K562 (cell line): Measurements from ENCODE around the gene OR12D3.

Experiments
- CBFB ChIP-seq: sonication (generic); formaldehyde crosslinking; IDR thresholded peaks from 2 replicates; pipeline ENCODE4 v1.4.0; 2020; ENCODE audit warnings: mild to moderate bottlenecking, missing genetic modification reagents
- SIN3A ChIP-seq, 2 experiments: fragments of 150-350 bp in 1 of 2; IDR thresholded peaks; 2 replicates each; pipeline ENCODE4 v1.6.1; 2011 to 2016; ENCODE audit warnings: borderline replicate concordance in 2 of 2, low read depth in 2 of 2, low read length in 2 of 2, mild to moderate bottlenecking in 2 of 2, moderate library complexity in 2 of 2; ENCODE audit not compliant: control insufficient read depth in 1 of 2
- TF ChIP-seq, protein P1 (sequence below): fragments of 450-650 bp; IDR thresholded peaks from 2 replicates; pipeline ENCODE4 v1.6.1; 2016; ENCODE audit warnings: low read depth, mild to moderate bottlenecking, moderate library complexity

GRCh38 chr6:29399525-29399924 lies 24.4 kb upstream of the OR12D3 start:
- TF ChIP-seq, protein P1, sequence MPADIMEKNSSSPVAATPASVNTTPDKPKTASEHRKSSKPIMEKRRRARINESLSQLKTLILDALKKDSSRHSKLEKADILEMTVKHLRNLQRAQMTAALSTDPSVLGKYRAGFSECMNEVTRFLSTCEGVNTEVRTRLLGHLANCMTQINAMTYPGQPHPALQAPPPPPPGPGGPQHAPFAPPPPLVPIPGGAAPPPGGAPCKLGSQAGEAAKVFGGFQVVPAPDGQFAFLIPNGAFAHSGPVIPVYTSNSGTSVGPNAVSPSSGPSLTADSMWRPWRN, result no peak
- TF ChIP-seq CBFB (CRISPR knock-in tag) (no peak), SIN3A (IDR thresholded peaks at IDR 0.05; ENCODE audit: borderline replicate concordance in 2 of 2, control insufficient read depth in 1 of 2, low read depth in 2 of 2, low read length in 2 of 2) (no peak)
